ENCODE measurements around the gene ZBTB7C.

DNA sequence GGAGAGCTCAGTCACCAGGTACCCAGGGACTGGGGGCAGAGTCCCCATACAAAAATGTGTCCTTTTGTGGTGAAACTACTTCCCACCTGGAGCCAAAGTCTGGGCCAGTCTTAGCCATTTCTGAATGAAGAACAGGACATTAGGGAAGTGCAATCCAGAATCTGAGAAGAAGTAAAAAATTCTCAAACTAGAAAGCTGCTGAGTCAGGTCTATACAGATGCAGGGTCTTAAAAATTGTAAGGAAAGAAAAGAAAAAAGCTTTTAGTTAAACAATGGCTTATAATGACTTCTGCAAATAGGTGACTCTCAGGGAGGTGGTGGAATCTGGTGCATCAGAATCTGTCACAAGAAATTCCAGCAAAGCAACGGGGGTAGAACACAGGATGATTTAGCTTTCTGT, 13.5 kb downstream of the ZBTB7C start:
- TF ChIP-seq, protein P1, sequence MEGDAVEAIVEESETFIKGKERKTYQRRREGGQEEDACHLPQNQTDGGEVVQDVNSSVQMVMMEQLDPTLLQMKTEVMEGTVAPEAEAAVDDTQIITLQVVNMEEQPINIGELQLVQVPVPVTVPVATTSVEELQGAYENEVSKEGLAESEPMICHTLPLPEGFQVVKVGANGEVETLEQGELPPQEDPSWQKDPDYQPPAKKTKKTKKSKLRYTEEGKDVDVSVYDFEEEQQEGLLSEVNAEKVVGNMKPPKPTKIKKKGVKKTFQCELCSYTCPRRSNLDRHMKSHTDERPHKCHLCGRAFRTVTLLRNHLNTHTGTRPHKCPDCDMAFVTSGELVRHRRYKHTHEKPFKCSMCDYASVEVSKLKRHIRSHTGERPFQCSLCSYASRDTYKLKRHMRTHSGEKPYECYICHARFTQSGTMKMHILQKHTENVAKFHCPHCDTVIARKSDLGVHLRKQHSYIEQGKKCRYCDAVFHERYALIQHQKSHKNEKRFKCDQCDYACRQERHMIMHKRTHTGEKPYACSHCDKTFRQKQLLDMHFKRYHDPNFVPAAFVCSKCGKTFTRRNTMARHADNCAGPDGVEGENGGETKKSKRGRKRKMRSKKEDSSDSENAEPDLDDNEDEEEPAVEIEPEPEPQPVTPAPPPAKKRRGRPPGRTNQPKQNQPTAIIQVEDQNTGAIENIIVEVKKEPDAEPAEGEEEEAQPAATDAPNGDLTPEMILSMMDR (IDR thresholded peaks at IDR 0.05): no peak
- no peak for TF ChIP-seq POLR2A (IDR thresholded peaks at IDR 0.05)

Data from esophagus squamous epithelium (tissue), 4 donors.